Muscle layer of duodenum (tissue), 2 donors: ENCODE results near the gene PCDHGA5.
A peak's percentile ranks its signal among the peaks of the same experiment; 100 is the strongest.

Experiments
- H3K27ac ChIP-seq: one replicate; pipeline ENCODE4 v1.7.0; 2013; ENCODE audit warnings: mild to moderate bottlenecking, low read length
- H3K27me3 ChIP-seq: one replicate; pipeline ENCODE4 v1.7.0; 2013; ENCODE audit warnings: low read depth, mild to moderate bottlenecking, control low read depth, low read length
- H3K36me3 ChIP-seq, 2 donors: one replicate each; pipeline ENCODE4 v1.7.0; 2013; ENCODE audit warnings: low read length in 2 of 2, control low read depth in 1 of 2, mild to moderate bottlenecking in 1 of 2; ENCODE audit not compliant: insufficient read depth in 2 of 2, control insufficient read depth in 1 of 2
- H3K4me1 ChIP-seq, 2 donors: one replicate each; pipeline ENCODE4 v1.7.0; 2013; ENCODE audit warnings: low read length in 2 of 2, mild to moderate bottlenecking in 2 of 2, control low read depth in 1 of 2, moderate library complexity in 1 of 2; ENCODE audit not compliant: insufficient read depth in 2 of 2, control insufficient read depth in 1 of 2
- H3K4me3 ChIP-seq, 2 donors: one replicate each; pipeline ENCODE4 v1.7.0; 2013; ENCODE audit warnings: low read length in 2 of 2, low read depth in 1 of 2, mild to moderate bottlenecking in 1 of 2
- H3K9me3 ChIP-seq, 2 donors: one replicate each; pipeline ENCODE4 v1.7.0; 2013; ENCODE audit warnings: low read length in 2 of 2, control low read depth in 1 of 2, mild to moderate bottlenecking in 1 of 2; ENCODE audit not compliant: control insufficient read depth in 1 of 2
- donor health status: healthy.

Gene PCDHGA5

DNA sequence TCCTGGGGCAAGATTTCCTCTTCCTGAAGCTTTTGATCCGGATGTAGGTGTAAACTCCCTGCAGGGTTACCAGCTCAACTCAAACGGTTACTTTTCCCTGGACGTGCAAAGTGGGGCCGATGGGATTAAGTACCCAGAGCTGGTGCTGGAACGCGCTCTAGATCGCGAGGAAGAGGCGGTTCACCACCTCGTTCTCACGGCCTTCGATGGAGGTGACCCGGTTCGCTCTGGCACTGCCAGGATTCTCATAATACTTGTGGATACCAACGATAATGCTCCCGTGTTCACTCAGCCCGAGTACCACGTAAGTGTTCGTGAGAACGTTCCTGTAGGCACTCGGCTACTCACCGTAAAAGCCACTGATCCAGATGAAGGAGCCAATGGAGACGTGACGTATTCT, 8.3 kb upstream of the PCDHGA5 start:
- Histone ChIP-seq H3K36me3 (no peaks in the 10 kb centered on the region), H3K4me1 (no peaks in the 10 kb centered on the region), H3K4me3 (peak overlapping the region; percentile 12 to 53), H3K27ac (no peak overlapping the region), H3K9me3 (peaks cover 55 to 71% of the 10 kb centered on the region in 2 donors), H3K27me3 (no peaks in the 10 kb centered on the region)

DNA sequence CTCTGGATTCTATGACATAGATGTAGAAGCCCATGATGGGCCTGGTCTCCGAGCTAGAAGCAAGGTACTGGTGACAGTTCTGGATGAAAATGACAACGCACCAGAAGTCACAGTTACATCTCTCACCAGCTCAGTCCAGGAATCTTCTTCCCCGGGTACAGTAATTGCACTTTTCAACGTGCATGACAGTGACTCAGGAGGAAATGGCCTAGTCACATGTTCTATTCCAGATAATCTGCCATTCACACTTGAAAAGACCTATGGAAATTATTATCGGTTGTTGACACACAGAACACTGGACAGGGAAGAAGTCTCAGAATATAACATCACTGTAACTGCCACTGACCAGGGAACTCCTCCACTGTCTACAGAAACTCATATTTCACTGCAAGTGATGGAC, 7.8 kb upstream of the PCDHGA5 start:
- peaks cover 55 to 71% of the 10 kb centered on the region in 2 donors for H3K9me3 ChIP-seq
- no peaks in the 10 kb centered on the region for H3K4me1 ChIP-seq
- H3K36me3 ChIP-seq, result no peaks in the 10 kb centered on the region
- peak overlapping the region in 1 of 2 donors; percentile 53 for H3K4me3 ChIP-seq
- no peak overlapping the region for H3K27ac ChIP-seq
- H3K27me3 ChIP-seq, result no peaks in the 10 kb centered on the region

DNA sequence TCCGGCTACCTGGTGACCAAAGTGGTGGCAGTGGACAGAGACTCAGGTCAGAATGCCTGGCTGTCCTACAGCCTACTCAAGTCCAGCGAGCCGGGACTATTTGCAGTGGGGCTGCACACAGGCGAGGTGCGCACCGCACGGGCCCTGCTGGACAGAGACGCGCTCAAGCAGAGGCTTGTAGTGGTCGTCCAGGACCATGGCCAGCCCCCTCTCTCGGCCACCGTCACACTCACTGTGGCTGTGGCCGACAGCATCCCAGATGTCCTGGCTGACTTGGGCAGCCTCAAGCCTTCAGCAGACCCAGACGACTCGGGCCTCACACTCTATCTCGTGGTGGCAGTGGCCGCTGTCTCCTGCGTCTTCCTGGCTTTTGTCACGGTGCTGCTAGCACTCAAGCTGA, 7.0 kb upstream of the PCDHGA5 start:
- Histone ChIP-seq H3K36me3 (no peaks in the 10 kb centered on the region), H3K9me3 (peaks cover 51 to 71% of the 10 kb centered on the region in 2 donors), H3K27ac (no peak overlapping the region), H3K4me1 (no peaks in the 10 kb centered on the region), H3K27me3 (no peaks in the 10 kb centered on the region), H3K4me3 (peak overlapping the region in 1 of 2 donors; percentile 53)

DNA sequence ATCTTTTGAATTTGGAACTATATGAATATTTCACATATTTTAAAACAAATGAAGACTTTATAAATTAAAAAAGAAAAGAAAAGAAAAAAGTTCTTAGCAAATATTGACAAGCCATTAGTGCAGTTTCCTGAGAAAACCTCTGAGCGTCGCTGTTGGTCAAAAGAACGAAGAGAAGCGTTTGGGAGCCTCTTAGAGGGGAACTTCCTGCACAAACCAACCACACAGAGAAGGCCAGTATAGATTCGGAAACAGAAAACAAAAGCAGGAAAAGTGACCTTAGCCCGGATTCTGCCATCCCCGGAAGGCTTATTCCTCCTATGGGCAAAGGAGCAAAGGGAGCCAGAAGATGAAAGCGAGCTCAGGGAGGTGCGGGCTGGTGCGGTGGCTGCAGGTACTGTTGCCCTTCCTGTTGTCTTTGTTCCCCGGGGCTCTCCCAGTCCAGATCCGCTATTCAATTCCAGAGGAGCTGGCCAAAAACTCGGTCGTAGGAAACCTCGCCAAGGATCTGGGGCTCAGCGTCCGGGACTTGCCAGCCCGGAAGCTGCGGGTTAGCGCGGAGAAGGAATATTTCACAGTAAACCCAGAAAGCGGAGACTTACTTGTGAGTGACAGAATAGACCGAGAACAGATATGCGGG, 4.1 kb upstream of the PCDHGA5 start, which contains the start of gene PCDHGB2:
Gene PCDHGB2, plus strand, starts transcription at position 205 of the 637 bp plus-strand sequence. Its CDS starts 142 bp downstream, at position 347.
- Histone ChIP-seq H3K27me3 (no peaks in the 10 kb centered on the region), H3K27ac (no peak within 1 kb of the TSS), H3K36me3 (no peaks in the 10 kb centered on the region), H3K4me3 (peak within 1 kb of the TSS; percentile 48 to 58), H3K4me1 (no peaks in the 10 kb centered on the region), H3K9me3 (peaks cover 71 to 80% of the 10 kb centered on the region in 2 donors)

DNA sequence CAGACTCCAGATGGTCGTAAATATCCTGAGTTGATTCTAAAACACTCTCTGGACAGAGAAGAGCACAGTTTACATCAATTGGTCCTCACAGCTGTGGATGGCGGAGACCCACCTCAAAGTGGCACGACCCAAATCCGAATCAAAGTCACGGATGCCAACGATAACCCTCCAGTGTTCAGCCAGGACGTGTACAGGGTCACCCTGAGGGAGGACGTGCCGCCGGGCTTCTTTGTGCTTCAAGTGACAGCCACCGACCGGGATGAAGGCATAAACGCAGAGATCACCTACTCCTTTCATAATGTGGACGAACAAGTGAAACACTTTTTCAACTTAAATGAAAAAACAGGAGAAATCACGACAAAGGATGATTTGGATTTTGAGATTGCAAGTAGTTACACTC, 3.3 kb upstream of the PCDHGA5 start:
- H3K27ac ChIP-seq, result no peak overlapping the region
- no peaks in the 10 kb centered on the region for H3K27me3 ChIP-seq
- no peaks in the 10 kb centered on the region for H3K36me3 ChIP-seq
- H3K4me1 ChIP-seq, result no peaks in the 10 kb centered on the region
- H3K4me3 ChIP-seq, result peak overlapping the region; percentile 48 to 58
- H3K9me3 ChIP-seq, result peaks cover 71 to 80% of the 10 kb centered on the region in 2 donors

DNA sequence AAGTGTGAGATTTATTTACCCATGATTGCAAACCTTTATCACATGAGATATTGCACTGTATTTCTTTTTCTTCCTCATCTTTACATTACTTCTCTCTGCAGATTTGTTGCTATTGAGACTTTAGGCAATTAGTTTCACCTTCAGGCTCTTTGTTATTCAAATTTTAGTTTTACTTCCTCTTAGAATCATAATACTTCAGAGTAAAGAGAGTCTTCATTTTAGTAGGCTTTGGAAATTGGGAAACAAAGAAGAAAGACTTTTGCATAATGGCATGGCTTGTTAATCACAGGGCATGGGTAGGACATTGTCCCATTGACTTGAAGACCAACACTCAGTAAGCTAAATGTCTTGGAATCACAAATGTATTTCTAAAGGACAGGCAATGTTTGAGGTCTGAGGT, 1.2 kb upstream of the PCDHGA5 start:
- H3K27ac ChIP-seq, result no peak overlapping the region
- no peaks in the 10 kb centered on the region for H3K27me3 ChIP-seq
- H3K4me1 ChIP-seq, result no peaks in the 10 kb centered on the region
- peak overlapping the region; percentile 37 to 58 for H3K4me3 ChIP-seq
- peaks cover 60 to 74% of the 10 kb centered on the region in 2 donors for H3K9me3 ChIP-seq
- no peaks in the 10 kb centered on the region for H3K36me3 ChIP-seq

DNA sequence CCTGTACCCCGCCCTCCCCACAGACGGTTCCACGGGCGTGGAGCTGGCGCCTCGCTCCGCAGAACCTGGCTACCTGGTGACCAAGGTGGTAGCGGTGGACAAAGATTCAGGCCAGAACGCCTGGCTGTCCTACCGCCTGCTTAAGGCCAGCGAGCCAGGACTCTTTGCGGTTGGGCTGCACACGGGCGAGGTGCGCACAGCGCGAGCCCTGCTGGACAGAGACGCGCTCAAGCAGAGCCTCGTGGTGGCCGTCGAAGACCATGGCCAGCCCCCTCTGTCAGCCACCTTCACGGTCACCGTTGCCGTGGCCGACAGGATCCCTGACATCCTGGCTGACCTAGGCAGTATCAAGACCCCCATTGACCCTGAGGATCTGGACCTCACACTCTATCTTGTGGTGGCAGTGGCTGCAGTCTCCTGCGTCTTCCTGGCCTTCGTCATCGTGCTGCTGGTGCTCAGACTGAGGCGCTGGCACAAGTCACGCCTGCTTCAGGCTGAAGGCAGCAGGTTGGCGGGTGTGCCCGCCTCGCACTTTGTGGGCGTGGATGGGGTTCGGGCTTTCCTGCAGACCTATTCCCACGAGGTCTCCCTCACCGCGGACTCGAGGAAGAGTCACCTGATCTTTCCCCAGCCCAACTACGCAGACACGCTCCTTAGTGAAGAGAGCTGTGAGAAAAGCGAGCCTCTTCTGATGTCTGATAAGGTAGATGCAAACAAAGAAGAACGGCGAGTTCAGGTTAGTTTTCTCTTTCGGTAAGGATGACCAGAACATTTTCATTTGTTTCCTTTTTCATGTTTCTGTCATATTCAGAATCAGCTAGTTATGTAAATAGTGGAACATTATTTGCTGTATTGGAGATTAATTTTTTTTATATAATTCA, 2.3 kb downstream of the PCDHGA5 start:
- Histone ChIP-seq H3K4me3 (peak overlapping the region; percentile 34 to 66), H3K9me3 (peaks cover 49 to 77% of the 10 kb centered on the region in 2 donors), H3K27me3 (no peaks in the 10 kb centered on the region), H3K27ac (no peak overlapping the region), H3K36me3 (peaks cover 0 to 7% of the 10 kb centered on the region in 2 donors), H3K4me1 (no peaks in the 10 kb centered on the region)

DNA sequence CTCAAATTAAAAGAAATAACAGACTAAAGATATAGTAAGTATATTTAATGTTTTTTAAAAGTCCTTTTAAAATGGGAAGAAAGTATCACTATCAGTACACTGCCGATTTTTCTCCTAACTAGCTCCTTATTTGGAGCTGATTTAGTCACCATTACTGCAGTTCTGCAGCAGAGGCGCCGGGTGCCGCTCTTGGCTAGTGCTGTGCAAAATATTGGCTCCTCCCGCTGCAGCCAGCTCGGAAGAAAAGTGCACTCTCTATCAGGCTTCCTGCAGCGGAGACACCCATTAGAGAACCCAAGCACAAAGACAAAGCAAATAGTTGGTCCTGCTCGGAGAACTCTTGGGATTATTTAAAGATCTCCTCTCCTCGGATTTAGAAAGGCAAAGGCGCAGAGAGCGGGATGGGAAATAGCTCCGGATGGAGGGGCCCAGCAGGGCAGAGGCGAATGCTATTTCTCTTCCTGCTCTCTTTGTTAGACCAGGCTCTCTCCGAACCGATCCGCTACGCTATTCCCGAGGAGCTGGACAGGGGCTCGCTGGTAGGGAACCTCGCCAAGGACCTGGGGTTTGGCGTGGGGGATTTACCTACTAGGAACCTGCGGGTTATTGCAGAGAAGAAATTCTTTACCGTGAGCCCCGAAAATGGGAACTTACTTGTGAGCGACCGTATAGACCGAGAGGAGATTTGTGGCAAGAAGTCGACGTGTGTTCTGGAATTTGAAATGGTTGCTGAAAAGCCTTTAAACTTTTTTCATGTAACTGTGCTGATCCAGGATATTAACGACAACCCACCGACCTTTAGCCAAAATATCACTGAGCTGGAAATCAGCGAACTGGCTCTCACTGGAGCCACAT, 6.3 kb downstream of the PCDHGA5 start, which contains the start of gene PCDHGB3:
Gene PCDHGB3, plus strand, starts transcription at position 249 of the 855 bp plus-strand sequence. Its CDS starts 153 bp downstream, at position 402.
- Histone ChIP-seq H3K4me1 (no peaks in the 10 kb centered on the region), H3K27me3 (no peaks in the 10 kb centered on the region), H3K27ac (no peak within 1 kb of the TSS), H3K9me3 (peaks cover 51 to 78% of the 10 kb centered on the region in 2 donors), H3K4me3 (peak within 1 kb of the TSS; percentile 13 to 75), H3K36me3 (peaks cover 0 to 27% of the 10 kb centered on the region in 2 donors)

DNA sequence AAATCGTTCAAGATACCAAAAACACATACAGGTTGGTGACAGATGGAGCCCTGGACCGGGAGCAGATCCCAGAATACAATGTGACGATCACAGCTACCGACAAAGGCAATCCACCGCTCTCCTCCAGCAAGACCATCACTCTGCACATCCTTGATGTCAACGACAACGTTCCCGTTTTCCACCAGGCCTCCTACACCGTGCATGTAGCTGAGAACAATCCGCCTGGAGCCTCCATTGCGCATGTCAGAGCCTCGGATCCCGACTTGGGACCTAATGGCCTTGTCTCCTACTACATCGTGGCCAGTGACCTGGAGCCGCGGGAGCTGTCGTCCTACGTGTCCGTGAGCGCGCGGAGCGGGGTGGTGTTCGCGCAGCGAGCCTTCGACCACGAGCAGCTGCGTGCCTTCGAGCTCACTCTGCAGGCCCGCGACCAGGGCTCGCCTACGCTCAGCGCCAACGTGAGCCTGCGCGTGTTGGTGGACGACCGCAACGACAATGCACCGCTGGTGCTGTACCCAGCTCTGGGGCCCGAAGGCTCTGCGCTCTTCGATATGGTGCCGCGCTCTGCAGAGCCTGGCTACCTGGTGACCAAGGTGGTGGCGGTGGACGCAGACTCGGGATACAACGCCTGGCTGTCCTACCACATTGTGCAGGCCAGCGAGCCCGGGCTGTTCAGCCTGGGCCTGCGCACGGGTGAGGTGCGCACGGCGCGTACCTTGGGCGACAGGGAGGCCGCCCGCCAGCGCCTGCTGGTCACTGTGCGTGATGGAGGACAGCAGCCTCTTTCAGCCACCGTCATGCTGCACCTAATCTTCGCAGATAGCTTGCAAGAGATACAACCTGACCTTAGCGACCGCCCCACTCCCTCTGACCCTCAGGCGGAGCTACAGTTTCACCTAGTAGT, 7.9 kb downstream of the PCDHGA5 start:
- no peak overlapping the region for H3K27ac ChIP-seq
- no peaks in the 10 kb centered on the region for H3K4me1 ChIP-seq
- no peaks in the 10 kb centered on the region for H3K27me3 ChIP-seq
- H3K9me3 ChIP-seq, result peaks cover 51 to 77% of the 10 kb centered on the region in 2 donors
- peak overlapping the region; percentile 23 to 75 for H3K4me3 ChIP-seq
- peaks cover 0 to 27% of the 10 kb centered on the region in 2 donors for H3K36me3 ChIP-seq

DNA sequence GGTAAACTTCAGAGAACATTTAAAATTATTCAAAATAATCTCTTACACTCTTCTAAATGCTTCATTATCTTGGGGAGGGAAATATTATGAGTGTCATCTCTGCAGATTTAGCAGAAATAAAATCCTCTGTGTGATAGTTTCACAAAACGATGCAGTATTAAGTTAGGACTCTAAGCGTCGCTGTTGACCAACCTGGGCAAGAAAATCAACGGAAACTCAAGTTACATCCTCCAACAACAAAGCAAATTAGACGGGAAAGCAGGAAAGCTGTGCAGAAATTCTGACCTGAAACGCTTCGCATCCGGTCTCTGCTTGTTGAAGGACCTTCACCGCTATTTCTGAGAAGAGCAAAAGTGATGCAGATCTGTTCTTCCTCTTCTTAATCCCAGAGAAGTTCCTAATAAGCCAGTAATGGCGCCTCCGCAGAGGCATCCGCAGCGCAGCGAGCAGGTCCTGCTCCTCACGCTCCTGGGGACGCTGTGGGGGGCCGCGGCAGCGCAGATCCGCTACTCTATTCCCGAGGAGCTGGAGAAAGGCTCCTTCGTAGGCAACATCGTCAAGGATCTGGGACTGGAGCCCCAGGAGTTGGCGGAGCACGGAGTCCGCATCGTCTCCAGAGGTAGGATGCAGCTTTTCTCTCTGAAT, 9.8 kb downstream of the PCDHGA5 start, which contains the start of gene PCDHGA6:
Gene PCDHGA6, plus strand, starts transcription at position 219 of the 645 bp plus-strand sequence. Its CDS starts 193 bp downstream, at position 412.
- Histone ChIP-seq H3K27ac (no peak within 1 kb of the TSS), H3K4me1 (no peaks in the 10 kb centered on the region), H3K4me3 (peak within 1 kb of the TSS; percentile 34 to 75), H3K9me3 (peaks cover 45 to 81% of the 10 kb centered on the region in 2 donors), H3K27me3 (no peaks in the 10 kb centered on the region), H3K36me3 (peaks cover 0 to 32% of the 10 kb centered on the region in 2 donors)
